ENCODE results near the gene SMARCD3.

DNA sequence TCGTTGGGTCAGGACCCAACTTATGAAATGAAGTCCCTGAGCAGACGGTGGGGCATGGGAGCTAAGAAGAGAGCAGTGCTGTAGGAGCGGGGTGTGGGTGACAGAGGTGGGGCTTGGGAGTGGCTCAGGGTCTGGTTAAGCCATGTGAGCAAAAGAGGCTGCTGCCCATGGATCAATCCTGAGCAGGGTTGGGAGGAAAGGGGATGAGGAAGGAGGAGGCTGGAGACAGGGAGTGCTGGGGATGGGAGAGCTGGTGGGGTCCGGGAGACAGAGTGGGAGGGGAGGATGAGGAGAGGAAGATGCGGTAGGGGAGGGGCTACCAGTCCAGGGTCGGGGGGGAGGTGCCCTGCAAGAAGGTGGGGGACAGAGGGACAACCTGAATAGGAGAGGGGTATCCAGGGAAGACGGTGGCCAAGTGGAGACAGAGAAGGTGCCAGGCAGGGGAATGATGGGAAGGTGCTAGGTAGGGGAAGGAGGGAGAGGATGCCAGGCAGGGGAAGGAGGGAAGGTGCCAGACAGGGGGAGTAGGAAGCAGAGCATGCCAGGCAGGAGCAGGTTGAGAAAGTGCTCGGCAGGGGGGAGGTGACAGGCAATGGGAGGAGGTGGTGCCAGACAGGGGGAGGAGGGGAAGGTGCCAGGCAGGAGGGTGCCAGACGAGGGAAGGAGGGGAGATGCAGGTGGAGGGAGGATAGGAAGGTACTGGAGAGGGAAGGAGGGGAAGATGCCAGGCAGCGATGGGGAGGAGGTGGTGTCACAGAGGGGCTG is 27.5 kb upstream of the SMARCD3 start:
- TF ChIP-seq, protein P1, sequence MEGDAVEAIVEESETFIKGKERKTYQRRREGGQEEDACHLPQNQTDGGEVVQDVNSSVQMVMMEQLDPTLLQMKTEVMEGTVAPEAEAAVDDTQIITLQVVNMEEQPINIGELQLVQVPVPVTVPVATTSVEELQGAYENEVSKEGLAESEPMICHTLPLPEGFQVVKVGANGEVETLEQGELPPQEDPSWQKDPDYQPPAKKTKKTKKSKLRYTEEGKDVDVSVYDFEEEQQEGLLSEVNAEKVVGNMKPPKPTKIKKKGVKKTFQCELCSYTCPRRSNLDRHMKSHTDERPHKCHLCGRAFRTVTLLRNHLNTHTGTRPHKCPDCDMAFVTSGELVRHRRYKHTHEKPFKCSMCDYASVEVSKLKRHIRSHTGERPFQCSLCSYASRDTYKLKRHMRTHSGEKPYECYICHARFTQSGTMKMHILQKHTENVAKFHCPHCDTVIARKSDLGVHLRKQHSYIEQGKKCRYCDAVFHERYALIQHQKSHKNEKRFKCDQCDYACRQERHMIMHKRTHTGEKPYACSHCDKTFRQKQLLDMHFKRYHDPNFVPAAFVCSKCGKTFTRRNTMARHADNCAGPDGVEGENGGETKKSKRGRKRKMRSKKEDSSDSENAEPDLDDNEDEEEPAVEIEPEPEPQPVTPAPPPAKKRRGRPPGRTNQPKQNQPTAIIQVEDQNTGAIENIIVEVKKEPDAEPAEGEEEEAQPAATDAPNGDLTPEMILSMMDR (IDR thresholded peaks at IDR 0.05) = no peak
- TF ChIP-seq ZFX (IDR thresholded peaks at IDR 0.05; ENCODE audit: borderline replicate concordance) = no peak

Data from 22Rv1 (cell line).